GM21367 (cell line): ENCODE results near the gene MUC7.
"Not testable (repeated sequence)": the region's sequence is repeated elsewhere in the genome, so short reads cannot be mapped to it uniquely, and the experiment has no call there.

Experiments used
- ATAC-seq: cut with Tn5 transposase; IDR thresholded peaks from one replicate; pipeline ENCODE4 v1.9.1; 2021; ENCODE audit not compliant: unreplicated experiment

The MUC7 gene

GRCh38 chr4:70471897-70472296 is at the start of gene MUC7:
Gene MUC7, plus strand, starts transcription at chr4:70472197. Its CDS starts 1,825 bp downstream, at chr4:70474022.
- ATAC-seq, result no peak

- no peak for ATAC-seq
Observed at GRCh38 chr4:70425306-70425705, 46.7 kb upstream of the MUC7 start.

- no peak for ATAC-seq
Observed at GRCh38 chr4:70426789-70427188, 45.2 kb upstream of the MUC7 start.

GRCh38 chr4:70437197-70437596 is 34.8 kb upstream of the MUC7 start:
- ATAC-seq, result no peak

- no peak for ATAC-seq
Observed at GRCh38 chr4:70442474-70442873, 29.5 kb upstream of the MUC7 start.

GRCh38 chr4:70443329-70443728 is 28.7 kb upstream of the MUC7 start:
- ATAC-seq, result no peak

GRCh38 chr4:70449220-70449619 is 22.8 kb upstream of the MUC7 start:
- peak; percentile 79 for ATAC-seq

GRCh38 chr4:70452946-70453345 is 19.1 kb upstream of the MUC7 start:
- ATAC-seq, result no peak

GRCh38 chr4:70463335-70463734 is 8.7 kb upstream of the MUC7 start:
- ATAC-seq, result peak; percentile 73

GRCh38 chr4:70473679-70474078 is 1.7 kb downstream of the MUC7 start:
- ATAC-seq, result no peak

GRCh38 chr4:70488748-70489147 is 16.8 kb downstream of the MUC7 start:
- no peak for ATAC-seq

- no peak for ATAC-seq
Observed at GRCh38 chr4:70496231-70496630, 24.2 kb downstream of the MUC7 start.

- not testable (repeated sequence) for ATAC-seq
Observed at GRCh38 chr4:70501838-70502237, 29.8 kb downstream of the MUC7 start.

- ATAC-seq, result no peak
Observed at GRCh38 chr4:70504733-70505132, 32.7 kb downstream of the MUC7 start.

GRCh38 chr4:70505151-70505748 is 33.3 kb downstream of the MUC7 start:
- peak; percentile 92 for ATAC-seq

GRCh38 chr4:70508801-70509200 is 36.8 kb downstream of the MUC7 start:
- ATAC-seq, result no peak

GRCh38 chr4:70511365-70511764 is 39.4 kb downstream of the MUC7 start:
- ATAC-seq, result no peak

- ATAC-seq, result no peak
Observed at GRCh38 chr4:70515367-70516250, 43.6 kb downstream of the MUC7 start.

- no peak for ATAC-seq
Observed at GRCh38 chr4:70518269-70518668, 46.3 kb downstream of the MUC7 start, which contains the start of gene AMTN. Gene AMTN, plus strand, starts transcription at chr4:70518569. Its CDS starts 209 bp downstream, at chr4:70518778.

GRCh38 chr4:70518716-70519115 is 46.7 kb downstream of the MUC7 start:
- no peak for ATAC-seq

- ATAC-seq, result no peak
Observed at GRCh38 chr4:70522626-70523025, 50.6 kb downstream of the MUC7 start.

- ATAC-seq, result no peak
Observed at GRCh38 chr4:70530997-70531396, 59.0 kb downstream of the MUC7 start.
